LHCN-M2 (cell line): ENCODE measurements around the gene MYO1A. TPM values are rescaled to one million over a fixed set of nuclear protein-coding genes. Genes with fewer than 3 reads are reported as not detected.

ENCODE experiments used
- DNase-seq: peaks from one replicate; pipeline ENCODE4 v3.0.0-alpha.2; 2012; ENCODE audit warnings: low read depth
- polyA plus RNA-seq: library from polyadenylated mRNA; unstranded; fragments of >200 nt; gene quantifications from one replicate; pipeline ENCODE4 v1.2.1, GENCODE V29; 2012; ENCODE audit warnings: missing spikeins
- total RNA-seq: library from RNA; depleted of rRNA; stranded (reverse); fragments of >200 nt; gene quantifications from 2 replicates; pipeline ENCODE4 v1.2.3, GENCODE V29; 2014; rRNA removed

Gene MYO1A
- 0.06 TPM in 1 of 2 replicates, not detected in the other for total RNA-seq
- polyA plus RNA-seq = not detected

DNA sequence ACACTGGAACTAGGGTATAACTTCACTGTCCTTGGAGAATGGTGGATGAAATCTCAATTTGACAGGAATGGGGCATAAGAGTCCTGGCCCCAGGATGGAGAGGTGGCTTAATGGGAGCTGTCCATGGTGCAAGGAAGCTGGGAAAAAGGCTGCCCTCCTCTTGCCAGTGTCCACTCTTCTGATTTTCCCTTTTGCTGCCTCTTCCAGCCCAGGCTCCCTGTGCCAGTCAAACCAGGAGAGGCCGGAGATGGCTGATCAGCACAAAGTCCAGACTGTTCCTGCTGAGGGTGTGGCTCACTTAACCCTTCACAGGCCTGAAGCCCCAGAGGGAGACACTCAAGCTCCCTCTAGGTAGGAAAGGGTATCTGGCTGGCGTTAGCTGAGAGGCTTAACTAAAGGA lies at the start of gene MYO1A:
MYO1A (minus strand) TSS at position 240 of the 400 bp plus-strand sequence. CDS start 1,806 bp downstream, outside the sequence.
- DNase-seq = no peak

DNA sequence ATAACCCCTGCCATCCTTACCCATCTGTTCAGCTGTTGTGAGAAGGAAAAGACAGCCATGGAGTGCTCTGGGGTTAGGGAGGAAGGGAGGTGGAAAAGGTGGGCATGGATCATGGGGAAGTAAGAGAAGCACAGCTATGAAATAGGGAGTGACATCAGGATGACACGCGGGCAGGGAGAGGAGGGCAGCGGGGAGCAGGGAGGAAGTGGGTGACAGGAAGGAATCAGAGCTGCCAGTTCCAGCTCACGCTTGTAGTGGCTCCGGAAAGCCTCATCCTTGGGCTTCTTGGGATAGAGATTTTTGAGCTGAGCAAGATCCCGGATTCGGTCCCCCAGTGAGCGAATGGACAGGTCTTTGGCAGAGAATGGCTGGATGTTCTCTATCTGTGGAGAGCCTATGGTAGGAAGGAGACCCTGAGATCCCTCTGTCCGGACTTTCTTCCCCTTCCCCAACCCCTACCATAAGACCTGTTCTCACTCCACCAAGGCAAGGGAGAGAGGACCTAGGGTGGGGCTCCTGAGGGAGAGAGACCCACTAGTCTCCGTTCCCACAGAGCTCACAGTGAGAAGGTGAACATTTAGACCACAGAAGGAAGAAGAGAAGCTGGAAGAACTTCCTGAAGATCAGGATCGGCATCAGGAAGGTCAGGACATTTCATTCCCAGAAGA lies 49.3 kb upstream of the MYO1A start:
- no peak for DNase-seq

DNA sequence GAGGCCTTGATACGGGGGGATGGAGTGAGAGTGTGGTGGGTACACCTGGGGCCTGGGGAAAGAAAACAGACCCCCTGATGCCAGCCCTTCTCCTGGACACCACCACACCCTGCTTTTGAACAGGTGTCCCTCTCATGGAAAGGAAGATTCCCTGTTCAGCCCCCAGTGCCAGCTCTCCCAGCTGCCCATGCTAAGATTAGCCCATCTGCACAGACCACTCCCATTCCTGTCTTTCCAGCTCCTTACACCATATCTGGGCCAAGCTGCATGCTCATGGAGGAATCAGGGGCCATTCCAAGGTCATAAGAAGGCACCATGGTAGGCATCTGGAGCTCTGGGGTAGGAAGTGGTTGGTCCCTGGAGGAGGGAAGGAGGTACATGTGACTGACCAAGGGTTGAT lies 48.6 kb upstream of the MYO1A start:
- no peak for DNase-seq

DNA sequence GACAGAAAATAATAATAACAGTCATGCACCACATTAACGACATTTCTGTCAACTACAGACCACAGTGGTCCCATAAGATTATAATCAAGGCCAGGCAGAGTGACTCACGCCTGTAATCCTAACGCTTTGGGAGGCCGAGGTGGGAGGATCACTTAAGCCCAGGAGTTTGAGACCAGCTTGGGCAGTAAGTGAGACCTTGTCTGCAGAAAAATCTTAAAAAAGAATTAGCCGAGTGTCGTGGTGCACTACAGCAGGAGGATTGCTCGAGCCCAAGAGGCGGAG lies 47.6 kb upstream of the MYO1A start:
- DNase-seq = no peak

DNA sequence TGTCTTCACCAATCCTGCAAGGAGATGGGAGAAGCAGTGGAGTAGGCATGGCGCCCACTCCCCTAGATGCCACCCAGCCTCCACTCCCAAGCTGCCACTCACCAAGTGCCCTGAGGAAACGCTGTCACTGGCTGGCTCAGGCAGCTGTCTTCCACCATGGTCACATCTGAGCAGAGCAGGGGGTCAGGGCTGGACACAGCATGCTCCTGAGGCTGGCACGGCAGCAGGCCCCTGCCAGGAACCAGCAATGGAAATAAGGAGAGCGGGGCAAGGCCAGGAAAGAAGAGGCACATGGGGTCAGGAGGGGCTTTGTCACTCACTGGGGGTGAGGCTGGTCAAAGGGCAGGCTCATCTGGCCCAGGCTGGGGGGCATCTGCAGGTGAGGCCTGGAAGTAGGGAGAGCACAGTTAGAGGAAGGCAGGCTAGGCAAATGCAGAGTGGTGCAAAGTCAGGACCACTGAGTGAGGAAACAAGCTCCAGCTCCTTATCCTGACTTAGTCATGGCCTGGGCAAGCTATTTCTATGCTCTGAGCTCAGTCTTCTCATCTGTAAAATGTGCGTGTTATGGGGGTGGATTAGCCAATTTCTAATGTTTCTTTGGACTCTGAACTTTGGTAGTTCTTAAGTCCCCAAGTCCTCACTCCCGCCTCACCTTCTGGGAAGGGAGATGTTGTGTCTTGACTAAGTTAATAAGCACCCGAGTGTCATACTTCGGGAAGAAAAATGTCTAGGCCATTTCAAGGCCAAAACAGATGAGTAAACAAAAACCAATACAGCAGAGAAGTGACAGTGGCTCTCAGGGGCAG lies 47.0 kb upstream of the MYO1A start:
- no peak for DNase-seq

DNA sequence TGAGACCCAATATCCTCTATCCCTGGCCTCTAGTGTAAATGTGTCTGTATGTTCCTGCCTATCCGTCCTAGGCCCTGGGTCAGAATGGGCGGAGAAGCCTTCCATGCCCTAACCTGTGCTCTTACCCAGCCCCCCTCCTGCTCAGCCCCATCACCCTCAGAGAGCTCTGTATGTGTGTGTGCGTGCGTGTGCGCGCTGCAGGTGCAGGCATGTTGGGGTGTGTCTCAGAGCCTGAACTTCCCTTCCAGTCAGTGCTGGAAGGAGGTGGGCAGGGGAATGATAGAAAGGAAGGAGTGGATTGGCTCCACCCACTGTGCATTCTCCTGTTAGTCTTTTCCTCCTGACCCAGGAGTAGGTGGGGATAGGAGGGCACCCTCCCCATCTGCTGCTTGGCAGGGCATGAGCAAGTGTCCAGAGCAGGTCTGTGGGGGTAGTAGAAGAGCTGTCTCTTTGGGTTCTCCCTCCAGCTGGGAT lies 46.2 kb upstream of the MYO1A start:
- no peak for DNase-seq

DNA sequence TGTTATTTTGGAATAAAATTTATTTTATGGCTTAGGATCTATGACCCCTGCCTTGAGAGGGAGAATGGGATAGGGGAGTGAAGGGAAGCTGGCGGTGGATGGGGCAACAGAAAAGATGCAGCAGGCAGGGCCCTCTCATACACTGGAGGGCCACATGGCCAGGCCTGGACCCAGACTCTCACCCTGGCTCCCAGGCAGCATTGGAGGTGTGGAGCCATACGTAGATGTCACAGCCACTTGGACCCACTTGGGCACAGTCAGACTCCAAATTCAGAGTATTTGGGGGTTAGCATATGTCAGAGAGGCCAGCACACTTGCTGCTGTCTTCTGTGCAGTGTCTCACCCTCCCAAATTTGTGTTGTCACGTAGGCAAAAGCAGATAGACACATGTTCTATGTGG lies 45.5 kb upstream of the MYO1A start:
- no peak for DNase-seq

DNA sequence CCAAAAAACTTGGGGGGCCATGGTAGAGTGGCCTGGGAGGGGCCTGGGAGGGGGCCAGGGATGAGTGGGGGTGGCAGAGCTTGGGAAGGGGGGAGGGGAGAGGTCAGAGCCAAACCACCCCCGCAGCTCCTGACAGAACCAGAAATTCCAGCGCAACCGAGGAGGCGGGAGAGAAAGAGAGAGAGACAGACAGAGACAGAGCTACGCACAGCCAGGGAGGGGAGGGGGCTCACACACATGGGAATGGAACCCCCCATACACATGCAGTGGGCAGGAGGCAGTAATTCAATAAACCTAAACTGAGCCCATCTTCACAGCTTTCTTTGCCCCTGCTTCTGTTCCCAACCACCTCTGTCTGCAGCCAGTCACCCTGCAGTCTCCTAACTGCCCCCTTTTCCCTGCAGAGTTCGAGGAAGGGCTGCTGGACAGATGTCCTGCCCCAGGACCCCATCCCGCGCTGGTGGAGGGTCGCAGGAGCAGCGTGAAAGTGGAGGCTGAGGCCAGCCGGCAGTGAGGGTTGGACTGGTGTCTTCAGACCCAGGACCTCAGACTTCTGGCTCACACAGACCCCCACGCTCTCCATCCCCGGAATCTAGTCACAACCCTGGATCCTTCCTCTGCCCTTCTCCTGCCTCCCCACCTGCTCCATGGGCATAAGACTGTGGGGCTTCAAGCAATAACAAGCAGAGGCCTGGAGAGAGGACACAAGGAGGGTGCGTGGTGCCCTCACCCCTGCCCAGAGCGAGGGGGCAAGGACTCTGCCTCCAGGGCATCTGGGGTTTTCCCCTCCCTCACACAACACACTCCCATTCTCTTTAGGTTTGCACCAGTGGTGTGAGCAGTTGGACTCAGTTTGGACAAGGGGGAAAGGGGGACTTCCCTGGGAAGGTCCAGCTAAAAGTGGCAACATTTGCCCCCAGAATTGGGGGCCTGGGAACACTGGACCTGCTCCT lies 44.6 kb upstream of the MYO1A start:
- DNase-seq = no peak

DNA sequence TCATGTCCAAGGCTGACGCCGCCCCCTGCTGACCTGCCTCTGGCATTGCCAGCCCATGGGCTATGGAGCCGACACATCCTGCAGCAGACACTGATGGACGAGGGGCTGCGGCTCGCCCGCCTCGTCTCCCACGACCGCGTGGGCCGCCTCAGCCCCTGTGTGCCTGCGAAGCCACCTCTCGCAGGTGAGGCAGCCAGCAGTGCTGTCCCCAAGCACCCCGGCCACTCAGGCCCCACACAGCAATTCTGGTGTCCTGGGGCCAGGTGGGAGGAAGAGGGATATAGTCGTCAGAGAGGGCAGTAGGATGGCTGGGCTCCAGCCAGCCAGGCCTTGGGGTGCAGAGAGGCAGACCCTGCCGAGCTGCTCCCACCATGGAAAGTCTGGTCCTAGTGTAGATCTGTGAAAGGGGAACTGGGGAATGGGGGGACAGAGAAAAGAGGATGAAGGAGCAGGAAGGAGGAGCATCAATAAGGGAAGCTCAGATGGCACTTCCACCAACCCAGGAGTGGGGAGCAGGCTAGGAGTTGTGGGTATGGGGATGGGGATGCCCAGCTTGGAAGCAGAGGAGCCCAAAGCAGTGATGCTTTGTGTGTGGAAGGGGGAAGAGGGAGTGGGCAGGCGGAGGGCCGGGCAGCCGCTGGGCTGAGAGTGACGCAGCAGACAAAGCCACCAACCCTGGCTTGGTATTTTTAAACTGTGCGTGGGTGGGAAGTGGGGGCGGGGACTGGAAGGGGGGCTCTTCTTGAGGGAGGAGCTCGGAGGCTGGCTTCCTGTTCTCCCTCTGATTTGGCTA lies 43.7 kb upstream of the MYO1A start:
- peak; percentile 77 for DNase-seq

DNA sequence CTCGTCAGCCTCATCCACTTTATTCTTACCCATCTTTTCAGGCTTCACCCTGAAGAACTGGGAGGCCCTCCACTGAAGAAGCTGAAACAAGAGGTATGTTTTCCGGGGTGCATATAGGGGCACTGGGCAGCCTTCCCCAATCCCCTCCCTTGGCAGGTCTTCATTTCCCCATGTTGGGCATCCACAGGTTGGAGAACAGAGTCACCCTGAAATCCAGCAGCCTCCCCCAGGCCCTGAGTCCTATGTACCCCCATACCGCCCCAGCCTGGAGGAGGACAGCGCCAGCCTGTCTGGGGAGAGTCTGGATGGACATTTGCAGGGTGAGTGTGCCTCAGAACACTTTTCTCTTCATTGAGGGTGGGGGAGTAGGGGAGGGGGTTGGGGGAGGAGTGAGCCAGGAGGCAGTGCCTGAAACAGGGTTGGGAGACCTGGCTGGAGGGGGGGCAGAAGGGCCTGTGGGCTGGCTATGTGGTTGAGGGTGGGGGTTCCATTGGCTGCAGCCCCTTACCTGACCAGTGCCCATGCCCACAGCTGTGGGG lies 43.0 kb upstream of the MYO1A start:
- no peak for DNase-seq

DNA sequence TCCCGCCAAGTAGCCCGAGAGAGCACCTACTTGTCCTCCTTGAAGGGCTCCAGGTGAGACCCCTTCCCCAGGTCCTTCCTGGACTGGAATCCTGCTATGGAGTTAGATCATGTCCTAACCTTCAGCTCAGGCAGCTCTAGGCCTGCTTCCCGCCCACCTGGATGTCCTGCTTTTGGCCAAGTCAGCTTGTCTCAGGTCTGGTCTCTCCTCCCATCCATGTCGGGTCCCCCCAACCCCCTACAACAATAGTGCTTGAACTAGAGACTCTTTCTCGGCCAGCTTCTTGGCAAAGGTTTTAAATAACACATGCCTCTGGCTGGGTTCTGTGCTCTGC lies 42.6 kb upstream of the MYO1A start:
- no peak for DNase-seq

DNA sequence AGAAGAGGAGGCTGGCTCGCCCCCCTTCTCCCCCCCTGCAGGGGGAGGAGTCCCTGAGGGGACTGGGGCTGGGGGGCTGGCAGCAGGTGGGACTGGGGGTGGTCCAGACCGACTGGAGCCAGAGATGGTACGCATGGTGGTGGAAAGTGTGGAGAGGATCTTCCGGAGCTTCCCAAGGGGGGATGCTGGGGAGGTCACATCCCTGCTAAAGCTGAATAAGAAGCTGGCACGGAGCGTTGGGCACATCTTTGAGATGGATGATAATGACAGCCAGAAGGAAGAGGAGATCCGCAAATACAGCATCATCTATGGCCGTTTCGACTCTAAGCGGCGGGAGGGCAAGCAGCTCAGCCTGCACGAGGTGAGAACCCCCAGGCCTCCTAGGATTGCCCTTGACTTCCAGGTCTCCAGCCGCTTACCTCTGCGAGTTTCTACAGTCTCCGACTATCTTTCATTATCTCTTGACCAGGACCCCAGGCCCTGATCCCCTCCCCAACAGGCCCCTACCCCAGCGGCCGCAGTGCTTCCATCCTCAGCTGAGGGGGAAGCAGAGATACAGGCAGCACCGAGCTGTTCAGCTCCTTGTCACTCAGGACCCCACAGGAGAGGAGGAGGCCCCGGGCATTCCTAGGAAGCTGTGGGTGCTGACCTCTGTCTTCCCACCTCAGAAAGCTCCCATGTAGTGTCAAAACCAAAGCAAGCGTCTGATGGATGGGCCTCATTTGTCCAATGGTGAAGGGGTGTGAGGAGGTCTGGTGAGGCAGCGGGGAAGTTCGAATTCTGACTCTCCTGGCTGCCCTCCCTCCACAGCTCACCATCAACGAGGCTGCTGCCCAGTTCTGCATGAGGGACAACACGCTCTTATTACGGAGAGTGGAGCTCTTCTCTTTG lies 42.0 kb upstream of the MYO1A start:
- DNase-seq = no peak

DNA sequence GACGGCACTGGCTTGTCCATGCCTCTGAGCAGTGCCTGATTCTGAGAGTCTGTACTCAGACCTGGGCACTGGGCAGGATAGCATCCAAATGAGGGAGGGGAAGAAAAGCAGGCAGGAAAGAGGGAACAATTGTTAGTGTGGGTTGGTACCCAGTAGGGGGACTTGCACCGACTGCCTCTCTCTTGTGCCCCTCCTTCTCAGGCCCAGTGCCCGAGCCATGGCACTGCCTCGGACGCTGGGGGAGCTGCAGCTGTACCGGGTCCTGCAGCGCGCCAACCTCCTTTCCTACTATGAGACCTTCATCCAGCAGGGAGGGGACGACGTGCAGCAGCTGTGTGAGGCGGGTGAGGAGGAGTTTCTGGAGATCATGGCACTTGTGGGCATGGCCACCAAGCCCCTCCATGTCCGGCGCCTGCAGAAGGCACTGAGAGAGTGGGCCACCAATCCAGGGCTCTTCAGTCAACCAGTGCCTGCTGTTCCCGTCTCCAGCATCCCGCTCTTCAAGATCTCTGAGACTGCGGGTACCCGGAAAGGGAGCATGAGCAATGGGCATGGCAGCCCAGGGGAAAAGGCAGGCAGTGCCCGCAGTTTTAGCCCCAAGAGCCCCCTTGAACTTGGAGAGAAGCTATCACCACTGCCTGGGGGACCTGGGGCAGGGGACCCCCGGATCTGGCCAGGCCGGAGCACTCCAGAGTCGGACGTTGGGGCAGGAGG lies 41.2 kb upstream of the MYO1A start:
- DNase-seq = peak; percentile 70

DNA sequence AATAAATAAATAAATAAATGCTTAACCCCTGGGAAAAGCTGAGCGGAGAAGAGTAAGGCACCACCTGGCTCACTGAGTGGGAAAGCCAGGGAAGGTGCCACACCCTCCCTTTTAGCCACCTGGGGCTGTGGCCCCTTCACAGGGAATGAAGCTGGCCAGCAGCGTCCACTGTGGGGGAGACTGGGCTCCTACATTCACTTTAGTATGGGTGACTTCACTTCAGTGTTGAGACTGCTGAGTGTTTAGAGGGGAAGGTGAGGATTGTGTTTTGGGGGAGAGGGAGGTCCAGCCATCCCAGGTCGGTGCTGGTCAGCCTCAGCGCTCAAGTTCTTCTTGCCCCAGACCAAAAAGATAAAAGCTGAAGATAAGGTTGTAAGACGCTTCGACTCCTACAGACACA lies 40.6 kb upstream of the MYO1A start:
- no peak for DNase-seq

DNA sequence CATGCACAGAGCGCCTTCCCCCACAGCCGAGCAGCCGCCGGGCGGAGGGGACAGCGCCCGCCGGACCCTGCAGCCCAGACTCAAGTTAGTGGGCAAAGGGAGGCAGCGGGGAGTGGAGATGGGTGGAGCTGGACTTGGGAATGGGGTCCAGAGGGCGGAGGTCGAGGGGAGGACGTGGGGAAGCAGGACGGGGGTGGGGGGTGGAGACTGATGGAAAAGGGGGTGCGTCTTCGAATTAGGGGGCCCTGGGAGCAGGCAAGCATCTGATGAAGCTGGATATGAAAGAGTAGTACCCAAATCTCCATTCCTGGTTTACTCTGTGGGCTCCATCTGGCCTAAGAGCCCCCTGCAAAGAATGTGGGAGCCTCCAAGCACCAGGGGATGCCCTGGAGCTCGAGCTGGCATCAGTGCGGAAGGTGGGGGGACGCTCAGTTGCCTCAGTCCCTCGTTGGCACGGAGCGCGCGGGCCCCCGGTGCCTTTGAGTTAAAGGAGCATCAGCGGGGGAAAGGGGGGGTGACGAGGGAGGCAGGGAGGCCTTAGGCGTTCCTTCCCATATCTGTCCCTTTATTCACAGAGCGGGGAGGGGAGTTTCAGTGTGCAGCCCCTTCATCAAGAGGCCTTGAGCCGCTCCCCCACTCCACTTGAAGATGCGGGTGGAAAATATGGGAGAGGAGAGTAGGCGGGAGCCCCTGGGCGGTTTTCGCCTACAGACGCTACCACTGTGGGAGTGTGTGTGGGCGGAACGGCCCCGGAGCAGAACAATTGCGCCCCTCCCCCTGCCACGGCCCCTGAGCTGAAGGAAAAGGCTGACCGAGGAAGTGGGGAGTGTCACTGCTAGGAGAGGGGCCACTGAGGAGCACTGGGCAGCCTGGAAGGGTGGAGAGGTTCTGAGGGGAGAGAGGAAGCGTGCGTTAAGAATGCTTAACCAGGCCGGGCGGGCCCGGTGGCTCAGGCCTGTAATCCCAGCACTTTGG lies 39.6 kb upstream of the MYO1A start:
- DNase-seq = peak; percentile 54

DNA sequence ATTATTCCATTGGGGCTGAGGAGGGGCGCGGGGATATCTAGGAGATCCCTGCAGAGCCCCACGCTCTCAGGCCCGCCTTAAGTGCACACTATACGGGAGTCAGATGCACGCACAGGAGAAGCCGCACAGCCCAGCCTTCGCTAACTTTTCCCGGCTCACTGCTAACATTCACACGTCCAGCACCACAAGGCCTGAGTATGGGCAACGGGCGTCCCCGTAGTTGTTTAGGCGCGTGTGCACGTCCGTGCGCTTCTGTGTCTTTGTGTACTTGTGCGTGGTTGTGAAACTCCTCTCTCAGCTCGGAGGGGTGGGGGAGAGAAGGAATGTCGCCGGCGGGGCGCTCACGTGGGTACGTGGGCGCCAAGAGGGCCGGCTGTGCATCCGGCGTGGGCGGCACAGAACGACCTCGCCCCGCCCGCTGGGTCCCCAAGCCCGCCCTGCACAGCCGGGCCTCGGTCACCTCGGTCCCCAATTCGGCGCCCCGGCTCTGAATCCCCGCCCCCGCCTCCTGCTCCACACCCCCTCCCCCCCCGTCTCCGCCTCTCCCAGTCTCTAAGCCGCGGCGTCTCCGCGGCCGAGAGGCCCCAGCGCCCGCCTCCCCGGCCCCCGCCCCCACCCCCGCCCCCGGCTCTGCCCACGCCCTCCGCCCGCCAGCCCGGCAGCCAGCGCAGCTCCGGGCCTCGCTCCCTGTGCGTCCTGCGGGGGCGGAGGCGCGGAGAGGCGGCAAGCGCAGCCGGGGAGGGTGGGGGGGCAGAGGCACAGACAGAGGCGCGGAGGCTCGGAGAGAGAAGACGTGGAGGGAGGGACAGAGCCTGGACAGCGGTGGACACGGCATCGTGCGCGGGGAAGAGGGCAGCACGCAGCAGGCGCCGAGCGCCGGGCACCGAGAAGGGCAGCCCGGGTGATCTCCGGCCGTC lies 38.7 kb upstream of the MYO1A start, which contains the start of gene NAB2:
NAB2 (plus strand) TSS at position 761 of the 917 bp plus-strand sequence. CDS start 158 bp downstream, outside the sequence.
- DNase-seq = peak; percentile 94
